Vagina (tissue), 2 donors: ENCODE data around the gene SULT2B1. TPM values are rescaled to one million over a fixed set of nuclear protein-coding genes. Genes with fewer than 3 reads are reported as not detected.

Source experiments
- DNase-seq, 2 donors: peaks; one replicate each; pipeline ENCODE4 v3.0.0-alpha.2; 2017; ENCODE audit errors: extremely low spot score in 2 of 2
- H3K27ac ChIP-seq: fragments of 200-600 bp; sonication (generic); one replicate; pipeline ENCODE4 v1.5.1; 2019
- H3K27me3 ChIP-seq: fragments of 200-600 bp; sonication (generic); one replicate; pipeline ENCODE4 v1.5.1; 2019
- H3K36me3 ChIP-seq, 2 donors: fragments of 200-600 bp; sonication (generic); one replicate each; pipeline ENCODE4 v1.5.1; 2017 to 2019
- H3K4me1 ChIP-seq: fragments of 200-600 bp; sonication (generic); one replicate; pipeline ENCODE4 v1.5.1; 2019
- H3K4me3 ChIP-seq, 2 donors: fragments of 200-600 bp; sonication (generic); 1 replicate in 1 of 2; 2 replicates in 1 of 2; pipeline ENCODE4 v1.5.1; 2016 to 2019
- H3K9me3 ChIP-seq: fragments of 200-600 bp; sonication (generic); one replicate; pipeline ENCODE4 v1.5.1; 2019
- POLR2A ChIP-seq, 2 donors: fragments of 450-650 bp; IDR thresholded peaks; one replicate each; pipeline ENCODE4 v1.6.1; 2017; ENCODE audit warnings: antibody characterized with exemption in 2 of 2, mild to moderate bottlenecking in 2 of 2, moderate library complexity in 2 of 2
- POLR2AphosphoS5 ChIP-seq, 2 donors: sonication (generic); formaldehyde crosslinking; IDR thresholded peaks; one replicate each; pipeline ENCODE4 v1.9.0; 2017; ENCODE audit warnings: antibody characterized with exemption in 2 of 2, mild to moderate bottlenecking in 2 of 2, low read depth in 1 of 2; ENCODE audit not compliant: insufficient read depth in 1 of 2
- intact Hi-C: fragments of 100-400 bp; cut with DNase I; formaldehyde crosslinking; loops from one replicate; pipeline ENCODE4 v1.15.1; 2023
- total RNA-seq: library from RNA; depleted of rRNA; stranded (reverse); fragments of >200 nt; gene quantifications from one replicate; pipeline ENCODE4 v1.2.3, GENCODE V29; 2016
- TF ChIP-seq, protein P1 (sequence below), 3 experiments: fragments of 450-650 bp in 2 of 3; fragments of 200-600 bp in 1 of 3; sonication (generic) in 1 of 3; IDR thresholded peaks; one replicate each; pipeline ENCODE4 v1.5.1; 2017 to 2019; ENCODE audit warnings: antibody characterized with exemption in 3 of 3, mild to moderate bottlenecking in 2 of 3, moderate library complexity in 2 of 3

Gene SULT2B1
- total RNA-seq, 1 donor from 2014 or later: 43.0 TPM

DNA sequence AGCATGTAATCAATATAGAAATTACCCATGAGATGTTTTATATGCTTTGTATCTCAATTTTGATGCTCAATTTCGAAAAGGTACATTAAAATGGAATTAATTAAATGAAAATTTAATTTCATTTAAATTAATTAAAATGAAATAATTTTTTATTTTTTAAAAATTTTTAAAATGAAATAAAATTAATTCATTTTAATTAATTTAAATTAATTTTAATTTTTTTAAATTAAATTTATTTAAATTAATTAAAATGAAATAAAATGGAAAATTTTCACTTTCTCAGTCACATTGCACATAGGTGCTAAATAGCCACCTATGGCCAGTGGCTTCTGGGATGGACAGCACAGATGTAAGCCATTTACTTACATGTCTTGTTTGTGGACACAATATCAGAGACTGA lies 4.2 kb upstream of the SULT2B1 start:
- Histone ChIP-seq H3K4me3 (no peak overlapping the region), H3K27ac (no peak overlapping the region), H3K4me1 (no peaks in the 10 kb centered on the region), H3K9me3 (no peaks in the 10 kb centered on the region), H3K36me3 (no peaks in the 10 kb centered on the region), H3K27me3 (no peaks in the 10 kb centered on the region)
- TF ChIP-seq, protein P1, sequence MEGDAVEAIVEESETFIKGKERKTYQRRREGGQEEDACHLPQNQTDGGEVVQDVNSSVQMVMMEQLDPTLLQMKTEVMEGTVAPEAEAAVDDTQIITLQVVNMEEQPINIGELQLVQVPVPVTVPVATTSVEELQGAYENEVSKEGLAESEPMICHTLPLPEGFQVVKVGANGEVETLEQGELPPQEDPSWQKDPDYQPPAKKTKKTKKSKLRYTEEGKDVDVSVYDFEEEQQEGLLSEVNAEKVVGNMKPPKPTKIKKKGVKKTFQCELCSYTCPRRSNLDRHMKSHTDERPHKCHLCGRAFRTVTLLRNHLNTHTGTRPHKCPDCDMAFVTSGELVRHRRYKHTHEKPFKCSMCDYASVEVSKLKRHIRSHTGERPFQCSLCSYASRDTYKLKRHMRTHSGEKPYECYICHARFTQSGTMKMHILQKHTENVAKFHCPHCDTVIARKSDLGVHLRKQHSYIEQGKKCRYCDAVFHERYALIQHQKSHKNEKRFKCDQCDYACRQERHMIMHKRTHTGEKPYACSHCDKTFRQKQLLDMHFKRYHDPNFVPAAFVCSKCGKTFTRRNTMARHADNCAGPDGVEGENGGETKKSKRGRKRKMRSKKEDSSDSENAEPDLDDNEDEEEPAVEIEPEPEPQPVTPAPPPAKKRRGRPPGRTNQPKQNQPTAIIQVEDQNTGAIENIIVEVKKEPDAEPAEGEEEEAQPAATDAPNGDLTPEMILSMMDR (IDR thresholded peaks at IDR 0.05): no peak
- TF ChIP-seq POLR2AphosphoS5 (IDR thresholded peaks at IDR 0.05; ENCODE audit: insufficient read depth in 1 of 2, low read depth in 1 of 2) (no peak), POLR2A (IDR thresholded peaks at IDR 0.05) (no peak)
- intact Hi-C loops: no loop called here
- DNase-seq: no peak

DNA sequence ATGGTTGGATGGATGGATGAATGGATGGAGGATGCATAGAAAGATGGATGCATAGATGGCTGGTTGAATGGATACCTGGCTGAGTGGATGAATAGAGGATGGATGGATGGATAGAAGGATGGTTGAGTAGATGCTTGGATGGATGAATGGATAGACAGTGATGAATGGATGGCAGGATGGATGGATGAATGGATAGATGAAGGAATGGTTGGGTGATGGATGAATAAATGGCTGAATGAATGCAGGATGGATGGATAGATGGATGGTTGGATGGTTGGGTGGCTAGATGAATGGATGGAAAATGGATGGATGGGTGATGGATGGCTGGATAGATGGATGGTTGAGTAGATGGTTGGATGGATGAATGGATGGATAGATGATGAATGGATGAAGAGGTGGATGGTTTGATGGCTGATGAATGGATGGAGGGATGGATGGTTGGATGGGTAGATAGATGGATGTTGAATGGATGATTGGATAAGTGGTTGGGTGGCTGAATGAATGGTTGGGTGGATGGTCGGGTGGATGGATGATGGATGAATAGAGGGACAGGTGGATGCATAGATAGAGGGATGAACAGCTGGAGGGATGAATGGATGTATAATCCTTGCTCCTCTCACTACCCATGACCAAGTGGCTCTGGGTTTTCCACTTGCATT lies 3.6 kb upstream of the SULT2B1 start:
- intact Hi-C loops: no loop called here
- Histone ChIP-seq H3K4me1 (peaks cover 5% of the 10 kb centered on the region), H3K27ac (no peak overlapping the region), H3K27me3 (no peaks in the 10 kb centered on the region), H3K9me3 (no peaks in the 10 kb centered on the region), H3K36me3 (no peaks in the 10 kb centered on the region), H3K4me3 (no peak overlapping the region)
- TF ChIP-seq POLR2A (IDR thresholded peaks at IDR 0.05) (no peak), POLR2AphosphoS5 (IDR thresholded peaks at IDR 0.05; ENCODE audit: insufficient read depth in 1 of 2, low read depth in 1 of 2) (no peak)
- TF ChIP-seq, protein P1 (IDR thresholded peaks at IDR 0.05): no peak
- no peak for DNase-seq

- no peaks in the 10 kb centered on the region for H3K9me3 ChIP-seq
- peaks cover 15% of the 10 kb centered on the region for H3K4me1 ChIP-seq
- no peak for DNase-seq
- H3K36me3 ChIP-seq: no peaks in the 10 kb centered on the region
- intact Hi-C loops: no loop called here
- no peaks in the 10 kb centered on the region for H3K27me3 ChIP-seq
- no peak overlapping the region for H3K27ac ChIP-seq
- TF ChIP-seq POLR2A (IDR thresholded peaks at IDR 0.05): no peak
- H3K4me3 ChIP-seq: no peak overlapping the region
These were observed 2.6 kb upstream of the SULT2B1 start for GRCh38 chr19:48549380-48549779.

DNA sequence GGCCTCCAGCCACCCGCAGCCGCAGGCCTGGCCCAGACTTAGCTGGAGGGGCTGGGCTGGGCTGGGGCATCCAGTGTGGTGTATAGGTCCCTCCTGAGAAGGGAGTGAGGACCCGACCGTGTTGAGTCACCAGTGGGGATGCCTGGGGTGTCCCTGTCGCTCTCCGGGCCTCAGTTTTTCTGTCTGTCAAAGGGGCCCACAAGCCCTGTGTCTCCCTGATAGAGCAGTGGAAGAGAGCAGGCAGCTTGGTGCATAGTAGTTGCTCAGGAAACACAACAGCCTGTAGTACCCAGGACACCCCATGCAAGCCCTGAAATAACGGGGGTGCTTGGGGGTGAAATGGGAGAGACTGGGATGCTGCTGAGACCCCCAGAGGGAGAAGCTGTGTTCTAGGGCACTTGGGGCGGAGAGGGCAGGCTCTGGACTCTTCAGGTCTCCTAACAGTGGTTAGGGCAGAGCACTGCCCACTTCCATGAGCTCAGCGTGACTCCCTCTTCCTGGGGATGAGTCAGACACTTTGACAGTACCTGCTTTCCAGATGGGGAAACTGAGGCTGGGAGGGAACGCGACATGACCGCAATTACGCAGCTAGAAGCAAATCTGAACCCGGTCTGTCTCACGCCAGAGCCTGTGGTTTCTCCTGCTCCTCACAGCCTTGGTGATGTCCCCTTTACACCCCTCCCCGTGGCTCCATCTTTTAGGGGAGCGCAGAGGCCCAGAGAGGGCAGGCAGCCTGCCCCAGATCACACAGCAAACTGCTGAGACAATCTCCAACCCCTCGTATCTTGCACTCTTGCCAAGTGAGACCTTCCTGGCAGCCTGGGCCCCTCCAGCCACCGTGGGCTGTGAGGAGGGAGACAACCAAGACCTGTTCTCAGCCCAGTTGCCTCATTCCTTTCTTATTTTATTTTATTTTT lies 692 bp downstream of the SULT2B1 start:
- Histone ChIP-seq H3K27me3 (no peaks in the 10 kb centered on the region), H3K9me3 (no peaks in the 10 kb centered on the region), H3K36me3 (no peaks in the 10 kb centered on the region), H3K4me1 (peaks cover 17% of the 10 kb centered on the region), H3K4me3 (peak overlapping the region in 1 of 2 donors; percentile 42), H3K27ac (peak overlapping the region; percentile 59)
- intact Hi-C loops: no loop called here
- no peak for DNase-seq
- TF ChIP-seq POLR2AphosphoS5 (IDR thresholded peaks at IDR 0.05; ENCODE audit: insufficient read depth in 1 of 2, low read depth in 1 of 2): no peak
- TF ChIP-seq, protein P1 (IDR thresholded peaks at IDR 0.05): no peak
- TF ChIP-seq POLR2A (IDR thresholded peaks at IDR 0.05): no peak

GRCh38 chr19:48553676-48554384 lies 1.9 kb downstream of the SULT2B1 start:
- intact Hi-C loops: no loop called here
- Histone ChIP-seq H3K27ac (peak overlapping the region; percentile 59), H3K36me3 (no peaks in the 10 kb centered on the region), H3K4me1 (peaks cover 23% of the 10 kb centered on the region), H3K9me3 (no peaks in the 10 kb centered on the region), H3K27me3 (no peaks in the 10 kb centered on the region), H3K4me3 (peak overlapping the region in 1 of 2 donors; percentile 42)
- peak in 1 of 2 donors; percentile 69 for TF ChIP-seq POLR2AphosphoS5 (IDR thresholded peaks at IDR 0.05; ENCODE audit: insufficient read depth in 1 of 2, low read depth in 1 of 2)
- no peak for TF ChIP-seq POLR2A (IDR thresholded peaks at IDR 0.05)
- TF ChIP-seq, protein P1 (IDR thresholded peaks at IDR 0.05): no peak
- no peak for DNase-seq
